ENCODE measurements around the gene EZR. TPM values are rescaled to one million over a fixed set of nuclear protein-coding genes. Genes with fewer than 3 reads are reported as not detected.
A peak's percentile ranks its signal among the peaks of the same experiment; 100 is the strongest.

The EZR gene
- total and polyA plus RNA-seq, 2 of the 13 experiments (the other 11 are each of a cell fraction or from before 2014, with no cell fraction given) = 34.7 to 60.3 TPM

DNA sequence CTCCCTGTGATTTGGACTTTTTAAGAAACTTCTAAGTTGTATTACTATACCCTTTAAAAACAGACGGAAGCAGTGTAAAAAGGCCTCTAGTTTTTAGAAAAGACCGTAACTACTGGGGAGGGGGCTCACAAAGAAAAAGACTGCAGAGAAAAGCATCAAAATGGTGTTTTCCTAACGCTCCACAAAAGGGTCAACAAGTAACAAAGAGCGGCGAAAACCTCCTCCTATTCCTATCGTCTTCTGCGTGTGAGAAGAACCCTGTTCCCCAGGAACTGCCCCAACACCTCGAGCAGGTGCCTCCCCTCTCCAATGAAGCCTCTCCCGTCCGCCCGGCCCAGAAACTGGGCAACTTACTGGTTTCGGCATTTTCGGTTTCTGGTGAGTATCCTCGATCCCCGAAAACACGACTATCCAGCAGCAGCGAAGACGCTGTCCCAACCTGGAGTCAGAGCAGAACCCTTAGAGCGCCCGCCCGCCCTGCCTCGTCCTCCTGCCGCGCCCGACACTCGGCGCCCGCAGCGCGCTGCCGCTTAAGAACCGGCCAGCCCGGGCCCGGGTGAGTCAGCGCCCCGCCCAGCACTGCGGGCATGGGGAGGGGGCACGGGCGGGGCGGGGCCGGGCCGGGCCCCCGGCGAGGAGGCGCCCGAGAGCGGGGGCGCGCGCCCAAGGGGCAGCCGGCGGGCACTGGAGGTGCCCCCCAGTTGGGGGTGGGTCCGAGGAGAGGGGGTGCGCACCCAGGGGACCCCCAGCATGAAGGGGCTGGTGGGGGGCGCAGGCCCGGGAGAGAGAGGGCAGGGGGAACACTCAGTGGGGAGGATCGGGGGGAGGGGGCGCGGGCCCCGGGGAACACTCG lies 1.2 kb downstream of the EZR start (continued):
- TF ChIP-seq BATF2 (CRISPR knock-in tag; IDR thresholded peaks at IDR 0.05) = no peak
- no peak for TF ChIP-seq ZNF720 (CRISPR knock-in tag; IDR thresholded peaks at IDR 0.05)
- TF ChIP-seq PBX2 (CRISPR knock-in tag; IDR thresholded peaks at IDR 0.05) = no peak
- no peak for TF ChIP-seq ZNF383 (CRISPR knock-in tag; IDR thresholded peaks at IDR 0.05; ENCODE audit: borderline replicate concordance)
- no peak for TF ChIP-seq NCOR1 (IDR thresholded peaks at IDR 0.05; ENCODE audit: borderline replicate concordance, low read length)
- TF ChIP-seq ATF6 (CRISPR knock-in tag; conservative IDR thresholded peaks at IDR 0.05) = no peak
- TF ChIP-seq CHD2 (IDR thresholded peaks at IDR 0.05; ENCODE audit: low read depth, low read length) = no peak
- TF ChIP-seq SOX6 (IDR thresholded peaks at IDR 0.05) = no peak
- no peak for TF ChIP-seq SOX6 (CRISPR knock-in tag; IDR thresholded peaks at IDR 0.05)
- TF ChIP-seq RBM22 (optimal IDR thresholded peaks at IDR 0.05; ENCODE audit: low read length) = peak; percentile 77
- TF ChIP-seq DMTF1 (CRISPR knock-in tag; IDR thresholded peaks at IDR 0.05) = no peak
- peak; percentile 64 for TF ChIP-seq SRSF1 (optimal IDR thresholded peaks at IDR 0.05; ENCODE audit: low read depth, low read length)
- TF ChIP-seq ZBTB33 (CRISPR knock-in tag; IDR thresholded peaks at IDR 0.05) = no peak
- no peak for TF ChIP-seq MTA1 (CRISPR knock-in tag; IDR thresholded peaks at IDR 0.05; ENCODE audit: borderline replicate concordance)
- no peak for TF ChIP-seq THAP9 (CRISPR knock-in tag; IDR thresholded peaks at IDR 0.05; ENCODE audit: borderline replicate concordance)
- TF ChIP-seq ZNF598 (CRISPR knock-in tag; IDR thresholded peaks at IDR 0.05; ENCODE audit: borderline replicate concordance) = no peak
- no peak; the same call in 1 of the 2 replicates for TF ChIP-seq KLF15 (CRISPR knock-in tag; IDR thresholded peaks at IDR 0.05; ENCODE audit: borderline replicate concordance)
